Hippocampal formation (tissue), 2 donors: ENCODE results near the gene DSG4.

Experiments
- DNase-seq, 2 donors: peaks; one replicate each; lab custom pipeline; 2025; lab: John Stamatoyannopoulos, UW

DSG4 gene

GRCh38 chr18:31446854-31447253 is 70.3 kb downstream of the DSG4 start:
- no peak for DNase-seq

- no peak for DNase-seq
Observed at GRCh38 chr18:31447530-31448191, 71.1 kb downstream of the DSG4 start, which contains the start of gene DSG3. Gene DSG3, plus strand, starts transcription at chr18:31447741. Its CDS starts 137 bp downstream, at chr18:31447878.

GRCh38 chr18:31450409-31450808 is 73.8 kb downstream of the DSG4 start:
- no peak for DNase-seq

GRCh38 chr18:31451625-31452024 is 75.0 kb downstream of the DSG4 start:
- no peak for DNase-seq

DNA sequence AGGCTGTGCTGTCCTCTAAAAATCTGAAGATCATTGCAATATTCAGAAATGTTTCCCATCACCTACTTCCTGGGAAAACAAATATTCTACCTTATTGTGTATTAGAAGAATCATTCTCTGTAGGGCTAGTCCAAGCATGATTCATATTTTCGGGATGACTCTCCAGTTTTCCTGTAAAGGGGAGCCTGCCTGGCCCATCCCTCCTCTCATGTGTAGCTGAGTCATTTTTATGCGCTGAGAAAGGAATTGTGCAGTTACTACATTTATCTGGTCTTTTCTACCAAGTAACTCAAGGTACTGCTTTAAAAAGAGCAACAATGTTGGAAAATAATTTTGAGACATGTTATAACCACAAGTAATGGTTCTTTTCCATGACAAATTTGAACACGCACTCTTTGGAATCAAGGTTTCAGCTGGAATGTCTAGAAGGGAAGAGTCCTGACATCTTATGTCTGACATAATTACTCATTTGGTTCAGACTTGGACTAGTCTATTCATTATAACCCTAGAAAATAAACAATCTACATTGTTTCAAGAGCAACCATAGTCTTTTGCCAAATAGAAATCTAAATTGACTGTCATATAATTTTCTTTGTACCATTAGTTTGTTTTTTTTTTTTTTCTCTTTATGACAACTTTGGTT is 77.6 kb downstream of the DSG4 start:
- no peak for DNase-seq
